Activated CD4-positive, CD25-positive, alpha-beta regulatory T cell treated with anti-CD3 and anti-CD28 coated beads, Interleukin-2, amount 50 U/mL, for 72 hours (primary cell): ENCODE measurements around the gene CFAP54.
"Not testable (repeated sequence)": the region's sequence is repeated elsewhere in the genome, so short reads cannot be mapped to it uniquely, and the experiment has no call there.

Experiments
- DNase-seq: peaks from one replicate; pipeline ENCODE4 v3.0.0; 2021

Gene CFAP54

GRCh38 chr12:96489392-96490056 lies at the start of gene CFAP54:
Gene CFAP54 (plus strand): TSS chr12:96489577. CDS start chr12:96489610, 33 bp downstream.
- peak; percentile 94 for DNase-seq

DNA sequence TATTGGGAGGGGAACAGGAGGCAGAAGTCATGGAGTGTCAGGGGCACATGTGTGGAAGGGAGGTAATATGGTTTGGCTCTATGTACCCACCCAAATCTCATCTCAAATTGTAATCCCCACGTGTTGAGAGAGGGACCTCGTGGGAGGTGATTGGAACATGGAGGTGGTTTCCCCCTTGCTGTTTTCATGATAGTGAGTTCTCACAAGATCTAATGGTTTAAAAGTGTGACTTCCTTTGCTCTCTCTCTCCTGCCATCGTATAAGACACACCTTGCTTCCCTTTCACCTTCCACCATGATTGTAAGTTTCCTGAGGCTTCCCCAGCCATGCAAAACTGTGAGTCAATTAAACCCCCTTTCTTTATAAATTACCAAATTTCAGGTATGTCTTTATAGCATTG lies 47.6 kb upstream of the CFAP54 start:
- no peak for DNase-seq

- no peak for DNase-seq
These were observed 46.5 kb upstream of the CFAP54 start for GRCh38 chr12:96442906-96443305.

DNA sequence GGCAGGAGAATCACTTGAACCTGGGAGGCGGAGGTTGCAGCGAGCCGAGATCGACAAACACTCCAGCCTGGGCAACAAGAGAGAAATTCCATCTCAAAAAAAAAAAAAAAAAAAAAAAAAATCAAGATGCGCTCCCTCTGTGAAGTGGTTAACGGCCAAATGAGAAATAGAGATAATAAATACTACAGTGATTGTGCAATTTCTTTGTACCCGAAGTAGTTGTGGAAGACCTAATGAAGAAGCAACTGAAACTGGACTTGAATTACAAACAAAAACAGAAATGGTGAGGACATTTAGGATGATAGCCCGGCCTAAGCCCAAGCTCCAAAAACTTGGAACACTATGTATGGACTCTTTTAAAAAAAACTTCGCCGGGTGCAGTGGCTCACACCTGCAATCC lies 45.0 kb upstream of the CFAP54 start:
- no peak for DNase-seq

- DNase-seq: peak; percentile 36
These were observed 43.4 kb upstream of the CFAP54 start for GRCh38 chr12:96445691-96446583.

DNA sequence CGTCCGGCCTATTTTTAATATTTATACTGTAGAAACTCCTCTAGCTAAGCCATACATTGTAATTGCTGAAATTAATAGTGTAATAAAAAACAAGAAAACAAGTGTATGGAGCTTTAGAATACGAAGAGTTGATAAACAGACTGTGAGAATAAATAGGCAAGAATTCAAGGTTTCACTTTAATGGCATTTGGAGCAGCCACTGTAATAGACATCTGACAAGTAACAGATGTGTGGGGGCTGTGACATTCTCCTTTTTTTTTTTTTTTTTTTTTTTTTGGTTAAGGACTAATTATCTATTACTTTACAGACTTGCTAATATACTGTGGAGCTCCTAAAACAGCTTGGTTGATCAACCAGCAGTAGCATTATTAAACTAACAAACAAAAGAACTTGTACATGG lies 42.1 kb upstream of the CFAP54 start:
- DNase-seq: no peak

DNA sequence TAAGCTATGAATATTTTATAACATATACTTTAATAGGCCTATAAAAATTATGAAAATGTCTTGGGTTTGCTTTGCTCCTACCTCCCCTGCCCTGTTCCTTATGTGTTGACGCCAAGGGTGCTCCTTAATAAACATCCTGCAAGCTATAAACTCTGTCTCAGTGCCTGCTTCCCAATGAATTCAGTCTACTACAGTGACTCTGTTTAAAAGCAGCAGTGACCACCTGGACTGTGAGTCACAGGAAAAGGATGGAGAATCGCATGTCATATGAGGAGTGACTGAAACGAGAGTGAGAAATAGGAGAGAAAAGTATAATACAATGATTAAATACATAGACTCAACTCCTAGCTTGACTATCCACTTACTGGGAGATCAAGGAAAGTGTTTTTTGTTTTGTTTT lies 41.1 kb upstream of the CFAP54 start:
- no peak for DNase-seq

- DNase-seq: no peak
These were observed 37.0 kb upstream of the CFAP54 start for GRCh38 chr12:96452261-96452922.

DNA sequence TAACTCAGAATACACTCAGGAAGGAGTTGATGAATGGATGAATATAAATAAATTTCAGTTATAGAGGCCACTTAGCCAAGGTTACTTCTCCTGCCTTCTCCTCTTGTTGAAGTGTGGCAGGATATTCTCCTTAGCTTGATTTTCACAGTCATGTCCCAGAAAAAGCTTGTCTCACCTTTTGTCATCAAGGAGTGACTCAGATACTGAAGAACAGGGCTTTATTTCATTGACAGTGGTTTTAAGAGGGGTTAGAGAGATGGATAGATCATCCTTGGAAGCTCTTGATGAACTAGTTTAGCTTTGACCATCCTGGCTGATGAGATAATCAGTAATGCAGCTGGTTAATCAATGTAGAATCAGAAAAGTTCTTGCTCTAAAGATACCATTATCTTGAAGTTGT lies 35.0 kb upstream of the CFAP54 start:
- DNase-seq: no peak

DNA sequence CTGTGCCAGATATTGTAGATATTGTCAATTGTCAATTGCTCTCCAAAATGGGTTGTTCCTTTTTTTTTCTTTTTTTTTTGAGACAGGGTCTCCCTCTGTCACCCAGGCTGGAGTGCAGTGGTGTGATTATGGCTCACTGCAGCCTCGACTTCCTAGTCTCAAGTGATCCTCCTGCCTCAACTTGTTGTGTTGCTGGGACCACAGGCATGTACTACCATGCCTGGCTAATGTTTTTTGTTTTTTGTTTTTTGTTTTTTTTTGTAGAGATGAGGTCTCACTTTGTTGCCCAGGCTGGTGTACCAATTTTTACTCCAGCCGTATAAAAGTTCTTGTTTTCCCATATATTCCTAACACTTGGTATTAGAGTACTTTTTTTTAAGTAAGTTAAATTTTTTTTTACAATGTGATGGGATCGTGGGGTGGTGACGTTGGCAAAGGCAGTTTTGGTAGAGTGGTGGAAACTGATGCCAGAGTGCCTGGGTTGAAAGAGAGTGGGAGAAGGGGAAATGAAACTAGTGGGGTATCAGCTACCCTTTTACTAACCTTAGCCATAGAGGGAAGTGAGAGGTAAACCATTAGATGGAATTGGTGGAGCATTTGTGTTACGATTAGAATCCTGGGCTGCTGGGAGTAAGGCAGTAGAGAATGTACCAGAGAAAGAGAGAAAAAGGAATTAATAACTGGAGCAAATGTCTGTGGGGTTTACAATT lies 33.0 kb upstream of the CFAP54 start:
- no peak for DNase-seq

DNA sequence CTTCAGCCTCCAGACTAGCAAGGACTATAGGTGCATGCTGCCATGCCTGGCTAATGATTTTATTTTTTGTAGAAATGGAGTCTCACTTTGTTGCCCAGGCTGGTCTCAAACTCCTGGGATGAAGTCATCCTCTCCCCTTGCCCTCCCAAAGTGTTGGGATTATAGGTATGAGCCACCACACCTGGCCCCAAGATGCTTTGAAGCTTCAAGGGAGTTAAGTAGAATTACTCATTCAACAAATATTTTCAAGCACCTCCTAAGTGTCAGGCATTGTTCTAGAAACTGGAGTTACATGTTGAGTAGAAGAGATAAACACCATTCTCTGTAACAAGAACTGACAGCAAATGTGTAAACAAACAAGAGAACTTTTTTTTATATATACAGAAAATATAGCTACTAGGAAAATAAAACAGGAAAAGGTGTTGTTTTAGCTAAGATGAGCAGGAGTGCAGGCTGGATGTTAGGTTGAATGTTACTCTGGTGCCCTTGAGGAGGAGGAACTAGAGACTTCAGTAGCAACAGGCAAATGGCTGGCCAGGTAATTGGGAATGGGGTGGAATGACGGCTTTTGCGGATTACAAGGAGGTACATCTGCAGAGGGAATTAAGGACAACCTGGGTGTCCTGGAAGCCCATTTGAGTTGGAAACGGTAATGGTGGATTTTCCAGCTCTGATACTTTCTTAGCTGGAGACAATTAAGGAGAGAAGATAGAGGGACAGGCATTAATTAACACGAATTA lies 32.0 kb upstream of the CFAP54 start:
- no peak for DNase-seq

DNA sequence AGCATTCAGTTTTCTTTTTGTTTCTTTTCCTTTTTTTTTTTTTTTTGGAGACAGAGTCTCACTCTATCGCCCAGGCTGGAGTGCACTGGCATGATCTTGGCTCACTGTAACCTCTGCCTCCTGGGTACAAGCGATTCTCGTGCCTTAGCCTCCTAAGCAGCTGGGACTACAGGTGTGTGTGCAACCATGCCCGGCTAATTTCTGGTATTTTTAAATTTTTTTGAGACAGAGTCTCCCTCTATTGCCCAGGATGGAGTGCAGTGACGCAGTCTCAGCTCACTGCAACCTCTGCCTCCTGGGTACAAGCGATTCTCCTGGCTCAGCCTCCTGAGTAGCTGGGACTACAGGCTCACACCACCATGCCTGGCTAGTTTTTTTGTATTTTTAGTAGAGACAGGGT lies 30.1 kb upstream of the CFAP54 start:
- DNase-seq: not testable (repeated sequence)

DNA sequence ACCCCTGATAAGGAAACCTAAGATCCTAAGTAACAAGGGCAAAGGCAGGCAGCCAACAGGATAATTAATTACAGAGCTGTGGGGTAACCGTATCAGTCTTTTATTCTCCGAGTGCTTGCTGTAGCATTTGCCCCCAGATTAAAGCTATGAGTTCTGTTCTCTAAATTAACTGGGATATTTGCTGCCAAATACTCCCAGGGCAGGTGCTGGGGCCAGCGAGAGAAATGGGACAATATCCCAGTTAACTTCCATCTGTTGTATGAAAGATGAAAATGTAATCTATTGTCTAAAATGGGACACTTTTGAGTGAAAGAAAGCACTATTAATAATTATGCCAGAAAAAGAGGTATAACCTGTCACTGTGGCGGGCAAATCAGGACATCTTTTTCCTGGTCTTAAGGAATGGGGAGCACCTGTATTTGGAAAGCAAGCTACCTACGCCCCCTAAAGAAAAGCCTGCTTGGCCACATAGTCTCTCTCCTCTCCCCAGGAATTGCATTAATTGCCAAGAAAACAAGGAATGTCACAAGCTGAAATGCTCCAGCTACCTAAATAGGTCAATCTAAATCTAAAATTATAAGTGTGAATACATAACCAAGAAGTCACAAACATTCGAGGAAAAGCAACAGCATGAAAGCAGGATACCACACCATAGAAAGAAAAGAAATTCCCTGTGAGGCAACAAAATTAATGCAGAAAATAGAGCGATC lies 26.7 kb upstream of the CFAP54 start:
- DNase-seq: no peak

- DNase-seq: no peak
These were observed 23.5 kb upstream of the CFAP54 start for GRCh38 chr12:96465896-96466295.

DNA sequence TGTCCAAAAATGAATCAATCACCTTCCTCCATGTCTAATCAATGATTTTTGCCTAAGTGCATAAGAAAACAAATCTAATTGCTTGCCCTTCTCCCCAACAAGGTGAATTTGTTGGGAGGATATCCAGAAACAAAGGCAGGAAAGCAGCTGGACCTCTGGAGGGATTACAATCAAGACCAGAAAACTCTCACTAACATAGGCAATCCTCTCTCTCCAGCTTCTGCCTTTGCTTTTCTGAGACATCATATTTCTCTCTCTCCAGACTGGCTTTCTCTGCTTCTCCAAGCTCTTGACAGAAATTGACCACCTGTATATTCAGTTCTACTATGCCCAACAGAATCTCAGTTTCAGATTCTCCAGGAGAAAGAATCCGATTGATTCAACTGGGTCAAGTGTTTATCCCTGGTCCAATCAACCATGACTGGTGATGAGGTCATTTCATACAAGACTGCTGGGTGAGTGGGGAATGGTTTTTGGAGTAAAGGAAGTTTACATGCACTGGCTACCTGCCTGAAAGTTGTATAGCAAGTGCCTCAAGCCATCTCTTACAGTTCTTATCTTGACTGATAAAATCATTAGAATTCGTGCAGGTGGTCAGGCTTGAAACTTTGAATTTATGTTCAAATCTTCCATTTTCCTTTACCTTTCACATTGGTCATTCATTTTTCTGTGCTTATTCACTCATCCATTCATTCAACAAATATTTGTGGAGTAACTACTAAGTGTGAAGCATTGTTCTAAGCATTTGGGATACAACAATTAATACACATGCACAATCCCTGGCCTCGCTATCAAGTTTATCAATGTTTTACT lies 22.2 kb upstream of the CFAP54 start:
- no peak for DNase-seq

DNA sequence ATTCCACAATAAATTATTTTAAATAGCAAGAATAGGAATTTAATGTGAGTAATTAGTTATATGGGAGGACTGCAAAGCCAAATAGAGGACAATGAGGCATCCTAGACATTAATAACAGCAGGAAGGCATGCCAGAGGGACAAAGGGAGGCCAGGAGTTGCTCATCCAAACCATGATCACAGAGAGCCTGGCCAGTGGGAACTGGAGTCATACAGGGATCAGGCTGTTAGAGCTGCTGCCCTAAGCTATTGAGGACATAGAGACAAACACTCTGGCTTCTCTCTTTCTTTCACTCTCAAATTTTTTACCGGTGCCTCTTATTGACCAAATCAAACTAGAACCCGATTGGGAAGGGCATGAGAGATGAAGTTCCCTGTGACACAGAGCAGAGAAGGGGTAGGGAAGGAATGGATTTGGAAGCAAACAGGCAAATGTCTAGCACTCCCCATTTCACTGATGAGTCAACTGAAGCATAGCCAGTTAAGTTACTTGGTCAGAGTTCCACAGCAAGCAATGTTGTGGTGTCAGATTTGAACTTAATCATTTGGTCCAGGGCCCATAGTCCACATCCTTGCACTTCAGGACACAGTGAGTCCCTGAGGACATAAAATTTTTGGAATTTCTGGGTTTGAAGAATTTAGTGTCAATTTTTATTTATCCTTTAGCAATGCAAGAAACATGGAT lies 17.9 kb upstream of the CFAP54 start:
- no peak for DNase-seq

- no peak for DNase-seq
These were observed 17.0 kb upstream of the CFAP54 start for GRCh38 chr12:96472384-96472783.

DNA sequence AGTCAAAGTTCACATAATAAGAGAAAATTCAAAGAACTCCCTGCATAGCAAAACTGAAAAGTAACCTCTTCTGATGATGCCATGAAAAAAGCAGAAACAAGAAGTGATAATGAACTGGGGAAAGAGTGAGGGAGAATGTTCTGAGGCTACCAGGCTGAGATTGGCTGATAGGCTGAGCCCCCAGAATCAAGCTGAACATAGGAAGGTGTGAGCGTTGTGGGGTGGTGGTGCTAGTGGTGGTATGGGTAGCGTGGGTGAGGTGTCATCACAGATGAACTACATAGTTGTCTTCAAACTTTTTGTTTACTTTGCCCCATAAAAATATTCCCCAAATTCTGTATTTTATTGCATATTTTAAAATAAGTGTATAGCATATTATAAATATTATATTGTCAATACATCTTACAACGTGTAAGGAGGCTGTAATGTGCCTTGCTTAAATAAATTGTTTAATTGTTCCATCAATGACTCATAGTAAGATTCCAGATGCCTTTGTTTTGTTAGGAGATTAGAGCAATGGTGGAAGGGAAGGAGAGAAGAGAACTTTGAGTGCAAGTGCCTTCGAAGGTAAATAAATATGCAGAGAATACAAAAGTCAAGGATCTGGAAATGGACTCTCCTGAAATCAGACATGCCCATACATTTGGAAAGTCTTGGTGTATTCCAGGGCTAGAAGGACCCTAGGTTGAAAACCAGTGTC lies 15.8 kb upstream of the CFAP54 start:
- DNase-seq: no peak

- DNase-seq: no peak
These were observed 15.2 kb upstream of the CFAP54 start for GRCh38 chr12:96474206-96474605.

DNA sequence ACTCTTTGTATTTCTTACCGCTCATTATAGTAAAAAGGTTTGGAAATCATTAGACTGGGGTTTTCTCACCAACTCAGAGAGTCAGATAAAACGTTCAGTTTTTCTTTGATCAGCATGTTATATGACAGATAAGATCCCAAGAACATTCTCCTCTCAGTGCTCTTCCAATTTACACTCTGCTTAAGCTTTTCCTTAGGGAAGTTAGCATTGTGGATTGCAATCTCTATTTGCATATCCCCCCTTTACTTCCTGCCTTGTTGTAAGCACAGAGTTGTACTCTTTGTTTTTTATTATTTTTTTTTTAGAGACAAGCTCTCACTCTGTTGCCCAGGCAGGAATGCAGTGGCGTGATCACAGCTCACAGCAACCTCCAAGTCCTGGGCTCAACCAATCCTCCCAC lies 11.4 kb upstream of the CFAP54 start:
- no peak for DNase-seq
